GM13976 (cell line): ENCODE results near the gene POMC.

Source experiments
- DNase-seq: peaks from one replicate; pipeline ENCODE4 v3.0.0; 2012; ENCODE audit warnings: low spot score
- in situ Hi-C: fragments of 300-500 bp; cut with MboI; formaldehyde crosslinking; loops from one replicate; pipeline ENCODE4 v1.12.0; 2022; ENCODE audit warnings: low sequenced_read_pairs, mixed read lengths, inconsistent platforms; ENCODE audit not compliant: unreplicated experiment
- TF ChIP-seq, protein P1 (sequence below): IDR thresholded peaks from 2 replicates; pipeline ENCODE4 v1.5.1; 2012; ENCODE audit warnings: borderline replicate concordance, mild to moderate bottlenecking; ENCODE audit not compliant: insufficient read depth; ENCODE audit errors: extremely low read depth, missing control alignments, control extremely low read depth

Gene POMC

GRCh38 chr2:25197336-25198208, 29.2 kb upstream of the POMC start:
- in situ Hi-C loops = no loop called here
- no peak for DNase-seq

GRCh38 chr2:25194576-25195122, 26.3 kb upstream of the POMC start:
- no peak for DNase-seq
- in situ Hi-C loops = no loop called here
- TF ChIP-seq, protein P1, sequence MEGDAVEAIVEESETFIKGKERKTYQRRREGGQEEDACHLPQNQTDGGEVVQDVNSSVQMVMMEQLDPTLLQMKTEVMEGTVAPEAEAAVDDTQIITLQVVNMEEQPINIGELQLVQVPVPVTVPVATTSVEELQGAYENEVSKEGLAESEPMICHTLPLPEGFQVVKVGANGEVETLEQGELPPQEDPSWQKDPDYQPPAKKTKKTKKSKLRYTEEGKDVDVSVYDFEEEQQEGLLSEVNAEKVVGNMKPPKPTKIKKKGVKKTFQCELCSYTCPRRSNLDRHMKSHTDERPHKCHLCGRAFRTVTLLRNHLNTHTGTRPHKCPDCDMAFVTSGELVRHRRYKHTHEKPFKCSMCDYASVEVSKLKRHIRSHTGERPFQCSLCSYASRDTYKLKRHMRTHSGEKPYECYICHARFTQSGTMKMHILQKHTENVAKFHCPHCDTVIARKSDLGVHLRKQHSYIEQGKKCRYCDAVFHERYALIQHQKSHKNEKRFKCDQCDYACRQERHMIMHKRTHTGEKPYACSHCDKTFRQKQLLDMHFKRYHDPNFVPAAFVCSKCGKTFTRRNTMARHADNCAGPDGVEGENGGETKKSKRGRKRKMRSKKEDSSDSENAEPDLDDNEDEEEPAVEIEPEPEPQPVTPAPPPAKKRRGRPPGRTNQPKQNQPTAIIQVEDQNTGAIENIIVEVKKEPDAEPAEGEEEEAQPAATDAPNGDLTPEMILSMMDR = no peak

More at GRCh38 chr2:25197336-25198208, 29.2 kb upstream of the POMC start:
- TF ChIP-seq, protein P1 = no peak

DNA sequence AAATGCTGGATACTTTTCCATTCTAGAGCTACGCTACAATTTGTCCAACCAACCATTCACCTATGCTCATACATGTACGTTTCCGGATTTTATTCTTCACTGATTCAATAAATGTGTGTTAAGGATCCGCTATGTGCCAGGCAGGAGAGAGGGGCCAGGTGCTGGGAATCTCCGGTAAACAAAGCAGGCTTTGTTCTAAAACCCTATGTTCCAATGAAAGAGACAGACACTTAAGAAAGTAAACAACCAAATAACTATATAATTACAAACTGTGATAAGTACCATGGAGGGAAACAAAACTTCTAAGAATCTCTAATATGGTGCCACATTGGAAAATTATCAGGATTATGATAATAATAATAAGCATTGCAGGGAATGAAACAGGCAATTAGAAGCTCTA, 22.2 kb upstream of the POMC start:
- DNase-seq = no peak
- TF ChIP-seq, protein P1 = no peak
- in situ Hi-C loops = no loop called here

DNA sequence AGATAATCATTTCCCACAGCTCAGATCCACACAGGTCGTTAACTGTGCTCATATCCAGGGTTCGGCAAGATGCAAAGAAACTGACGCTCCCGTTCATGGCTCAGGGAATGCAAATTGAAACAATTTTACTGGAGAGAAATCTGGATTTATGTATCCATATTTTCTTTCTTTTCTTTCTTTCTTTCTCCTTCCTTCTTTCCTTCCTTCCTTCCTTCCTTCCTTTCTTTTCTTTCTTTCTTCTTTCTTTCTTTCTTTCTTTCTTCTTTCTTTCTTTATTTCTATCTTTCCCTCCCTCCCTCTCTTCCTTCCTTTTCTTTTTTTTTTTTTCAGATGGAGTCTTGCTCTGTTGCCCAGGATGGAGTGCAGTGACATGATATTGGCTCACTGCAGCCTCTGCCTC, 20.0 kb upstream of the POMC start:
- in situ Hi-C loops = no loop called here
- no peak for DNase-seq

DNA sequence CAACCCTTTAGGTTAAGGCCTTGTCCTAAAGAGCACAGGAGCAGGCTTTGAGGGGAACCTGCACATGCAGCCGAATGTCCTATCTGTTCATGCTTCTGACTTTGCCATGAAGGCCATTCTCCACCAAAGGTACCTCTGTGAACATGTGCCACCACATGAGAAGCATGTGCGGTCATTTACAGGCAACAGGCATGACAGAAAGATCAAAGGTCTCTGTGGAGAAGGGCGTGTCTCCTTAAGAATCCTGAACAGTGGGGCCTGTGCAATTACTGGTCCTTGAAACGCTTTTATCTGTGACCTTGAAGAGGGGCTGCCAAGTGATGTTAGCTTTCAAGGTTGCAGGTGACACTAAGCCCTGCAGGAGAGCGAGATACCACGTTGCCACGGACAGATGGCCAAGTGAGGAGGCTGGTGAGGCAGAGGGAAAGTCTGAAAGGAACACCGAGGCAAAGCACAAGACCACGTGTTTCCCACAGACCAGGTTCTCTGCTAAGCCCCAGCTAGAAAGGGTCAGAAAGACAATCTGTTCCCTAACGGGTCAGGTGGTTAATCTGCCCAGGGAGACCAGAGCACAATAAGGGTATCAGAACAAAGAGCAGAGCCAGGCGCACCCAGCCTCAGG, 19.5 kb upstream of the POMC start:
- TF ChIP-seq, protein P1 = no peak
- in situ Hi-C loops = no loop called here

More for the DNA sequence above, 20.0 kb upstream of the POMC start:
- TF ChIP-seq, protein P1 = no peak

GRCh38 chr2:25184254-25184653, 15.9 kb upstream of the POMC start:
- in situ Hi-C loops = no loop called here
- no peak for DNase-seq
- TF ChIP-seq, protein P1 = no peak

More for the DNA sequence above, 19.5 kb upstream of the POMC start:
- no peak for DNase-seq
